Measurements from ENCODE around the gene CDIP1.

CDIP1 gene

GRCh38 chr16:4539716-4540284, 1.2 kb upstream of the CDIP1 start:
- no peak for DNase-seq (ENCODE audit: low read depth in 2 of 2)

GRCh38 chr16:4537376-4538343, 913 bp downstream of the CDIP1 start:
- DNase-seq (ENCODE audit: low read depth in 2 of 2), result peak; percentile 16 to 26

GRCh38 chr16:4536391-4537106, 2.0 kb downstream of the CDIP1 start:
- DNase-seq (ENCODE audit: low read depth in 2 of 2), result no peak

GRCh38 chr16:4535627-4536108, 2.9 kb downstream of the CDIP1 start:
- DNase-seq (ENCODE audit: low read depth in 2 of 2), result no peak

- no peak for DNase-seq (ENCODE audit: low read depth in 2 of 2)
Observed at GRCh38 chr16:4534151-4534790, 4.3 kb downstream of the CDIP1 start.

- DNase-seq (ENCODE audit: low read depth in 2 of 2), result no peak
Observed at GRCh38 chr16:4533490-4533889, 5.1 kb downstream of the CDIP1 start.

GRCh38 chr16:4532238-4532637, 6.3 kb downstream of the CDIP1 start:
- no peak for DNase-seq (ENCODE audit: low read depth in 2 of 2)

GRCh38 chr16:4531811-4532210, 6.8 kb downstream of the CDIP1 start:
- DNase-seq (ENCODE audit: low read depth in 2 of 2), result no peak

GRCh38 chr16:4529085-4530060, 9.2 kb downstream of the CDIP1 start:
- DNase-seq (ENCODE audit: low read depth in 2 of 2), result no peak

- DNase-seq (ENCODE audit: low read depth in 2 of 2), result no peak
Observed at GRCh38 chr16:4525634-4526277, 12.8 kb downstream of the CDIP1 start.

GRCh38 chr16:4525069-4525468, 13.5 kb downstream of the CDIP1 start:
- DNase-seq (ENCODE audit: low read depth in 2 of 2), result no peak

GRCh38 chr16:4524571-4524970, 14.0 kb downstream of the CDIP1 start:
- no peak for DNase-seq (ENCODE audit: low read depth in 2 of 2)

GRCh38 chr16:4523686-4524085, 14.9 kb downstream of the CDIP1 start:
- no peak for DNase-seq (ENCODE audit: low read depth in 2 of 2)

GRCh38 chr16:4522051-4522581, 16.5 kb downstream of the CDIP1 start:
- DNase-seq (ENCODE audit: low read depth in 2 of 2), result no peak

GRCh38 chr16:4520913-4521312, 17.7 kb downstream of the CDIP1 start:
- DNase-seq (ENCODE audit: low read depth in 2 of 2), result no peak

- DNase-seq (ENCODE audit: low read depth in 2 of 2), result no peak
Observed at GRCh38 chr16:4519274-4520058, 19.1 kb downstream of the CDIP1 start.

- DNase-seq (ENCODE audit: low read depth in 2 of 2), result no peak
Observed at GRCh38 chr16:4517812-4518680, 20.5 kb downstream of the CDIP1 start.

GRCh38 chr16:4515611-4516233, 22.9 kb downstream of the CDIP1 start:
- no peak for DNase-seq (ENCODE audit: low read depth in 2 of 2)

Data from stimulated activated CD4-positive, alpha-beta T cell treated with anti-CD3 and anti-CD28 coated beads, Interleukin-1b, Interleukin-23, amount 100 ng/mL, for 4 hours (primary cell).